Measurements from ENCODE around the gene TMC2.
"Not testable (repeated sequence)": the region's sequence is repeated elsewhere in the genome, so short reads cannot be mapped to it uniquely, and the experiment has no call there.

The TMC2 gene

GRCh38 chr20:2673453-2673852, 137.1 kb downstream of the TMC2 start:
- no peak for DNase-seq

- DNase-seq: no peak
These were observed 143.7 kb downstream of the TMC2 start for GRCh38 chr20:2680046-2680445.

- not testable (repeated sequence) for DNase-seq
These were observed 145.7 kb downstream of the TMC2 start for GRCh38 chr20:2682040-2682439.

GRCh38 chr20:2684817-2685216, 148.4 kb downstream of the TMC2 start:
- not testable (repeated sequence) for DNase-seq

GRCh38 chr20:2687514-2687913, 151.1 kb downstream of the TMC2 start:
- DNase-seq: no peak

- DNase-seq: peak; percentile 87
These were observed 151.7 kb downstream of the TMC2 start for GRCh38 chr20:2688041-2688591.

- no peak for DNase-seq
These were observed 153.8 kb downstream of the TMC2 start for GRCh38 chr20:2690213-2690612.

- DNase-seq: no peak
These were observed 154.3 kb downstream of the TMC2 start for GRCh38 chr20:2690718-2691117.

- no peak for DNase-seq
These were observed 154.8 kb downstream of the TMC2 start for GRCh38 chr20:2691127-2691526.

Data from activated T-cell treated with anti-CD3 and anti-CD28 coated beads, Interleukin-2, amount 50 U/mL, for 48 hours (primary cell).